SK-N-MC (cell line): Measurements from ENCODE around the gene PAIP1.
"Not testable (repeated sequence)": the region's sequence is repeated elsewhere in the genome, so short reads cannot be mapped to it uniquely, and the experiment has no call there.

Experiments
- DNase-seq: peaks from one replicate; pipeline ENCODE4 v3.0.0-alpha.2; 2011; ENCODE audit warnings: low read depth, low spot score
- H3K27ac ChIP-seq: fragments of 200-600 bp; sonication (generic); 2 replicates; pipeline ENCODE4 v1.5.1; 2016; ENCODE audit warnings: mixed run types
- H3K36me3 ChIP-seq: fragments of 200-600 bp; sonication (generic); 2 replicates; pipeline ENCODE4 v1.6.1; 2017; ENCODE audit warnings: antibody characterized with exemption, low read length, mixed read lengths; ENCODE audit not compliant: insufficient read depth
- H3K4me3 ChIP-seq: fragments of 200-600 bp; sonication (generic); 2 replicates; pipeline ENCODE4 v1.5.1; 2016
- H3K9ac ChIP-seq: fragments of 200-600 bp; sonication (generic); 2 replicates; pipeline ENCODE4 v1.8.0; 2017; ENCODE audit warnings: mixed run types, mixed read lengths; ENCODE audit not compliant: insufficient read length
- H3K9me3 ChIP-seq: fragments of 200-600 bp; sonication (generic); 2 replicates; pipeline ENCODE4 v1.6.1; 2017; ENCODE audit warnings: low read depth, mild to moderate bottlenecking, antibody characterized with exemption, low read length, moderate library complexity, mixed read lengths
- EZH2 ChIP-seq: fragments of 200-600 bp; sonication (generic); IDR thresholded peaks from one replicate; pipeline ENCODE4 v1.6.1; 2017; ENCODE audit warnings: antibody characterized with exemption
- FOXP2 ChIP-seq: optimal IDR thresholded peaks from 2 replicates; pipeline ENCODE3; 2011; ENCODE audit warnings: mild to moderate bottlenecking, moderate library complexity; ENCODE audit not compliant: insufficient read depth; ENCODE audit errors: extremely low read length, control extremely low read depth
- POLR2AphosphoS5 ChIP-seq: IDR thresholded peaks from 2 replicates; pipeline ENCODE4 v1.6.1; 2012; ENCODE audit warnings: mild to moderate bottlenecking, low read depth, low read length, borderline replicate concordance

Gene PAIP1

DNA sequence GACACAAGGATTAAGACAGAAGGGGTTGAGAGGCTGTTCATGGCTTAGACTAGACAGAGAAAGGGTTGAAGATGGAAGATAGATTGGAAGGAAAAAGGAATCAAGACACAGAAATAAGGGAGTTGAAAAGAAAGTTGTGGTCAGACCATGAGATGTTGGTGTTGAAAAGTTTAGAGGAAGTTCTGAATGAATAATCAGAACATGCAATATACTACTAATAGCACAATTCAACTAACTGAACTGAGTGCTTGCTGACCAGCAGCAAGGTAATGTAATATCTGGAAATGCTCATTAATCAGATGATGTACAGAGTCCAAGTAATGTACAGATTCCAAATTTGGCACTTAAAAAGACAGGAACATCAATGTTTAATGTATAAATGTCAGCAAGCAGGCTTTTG, 35.5 kb upstream of the PAIP1 start:
- Histone ChIP-seq H3K27ac (no peak overlapping the region), H3K9me3 (no peaks in the 10 kb centered on the region), H3K4me3 (no peak overlapping the region), H3K9ac (no peak overlapping the region), H3K36me3 (no peaks in the 10 kb centered on the region)
- DNase-seq, result no peak
- TF ChIP-seq POLR2AphosphoS5 (no peak), FOXP2 (no peak), EZH2 (no peak)

DNA sequence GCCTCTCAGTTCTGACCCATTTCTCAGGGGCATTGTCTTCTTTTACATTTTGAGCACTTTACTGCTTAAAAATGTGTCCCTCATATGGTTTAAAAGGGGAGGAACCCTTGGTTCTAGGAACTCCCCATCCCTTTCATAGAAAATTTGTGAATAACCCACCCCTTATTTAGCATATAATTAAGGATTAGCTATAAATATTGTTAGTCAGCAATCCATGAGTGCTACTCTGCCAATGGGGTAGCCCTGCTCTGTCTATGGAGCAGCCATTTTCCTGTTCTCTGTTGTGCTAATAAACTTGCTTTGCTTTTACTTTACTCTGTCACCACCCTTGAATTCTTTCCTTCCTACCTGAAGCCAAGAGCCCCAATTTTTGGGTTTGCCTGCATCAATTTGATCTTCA, 33.8 kb upstream of the PAIP1 start:
- no peak overlapping the region for H3K4me3 ChIP-seq
- no peaks in the 10 kb centered on the region for H3K9me3 ChIP-seq
- no peak overlapping the region for H3K27ac ChIP-seq
- no peak for DNase-seq
- no peak overlapping the region for H3K9ac ChIP-seq
- TF ChIP-seq EZH2, result no peak
- no peak for TF ChIP-seq POLR2AphosphoS5
- TF ChIP-seq FOXP2, result no peak
- H3K36me3 ChIP-seq, result no peaks in the 10 kb centered on the region

DNA sequence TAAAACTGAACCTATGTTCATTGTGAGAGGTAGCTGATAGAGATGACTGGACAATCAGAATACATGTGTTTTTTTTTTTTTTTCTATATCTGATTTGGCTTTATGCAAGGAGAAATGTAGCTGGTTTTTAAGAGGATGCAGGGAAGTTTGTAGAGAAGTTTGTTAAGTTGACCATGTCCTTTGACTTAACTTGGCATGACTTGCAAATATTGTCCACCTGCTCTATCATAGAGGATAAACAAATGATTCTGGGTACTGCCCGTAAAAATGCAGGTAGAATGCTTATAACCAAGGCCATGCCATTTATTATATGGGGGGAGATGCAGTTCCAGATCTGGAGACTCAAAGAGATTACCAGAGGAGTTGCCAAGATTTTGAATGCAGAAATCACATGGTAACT, 32.4 kb upstream of the PAIP1 start:
- Histone ChIP-seq H3K27ac (no peak overlapping the region), H3K36me3 (no peaks in the 10 kb centered on the region), H3K4me3 (no peak overlapping the region), H3K9ac (no peak overlapping the region), H3K9me3 (no peaks in the 10 kb centered on the region)
- TF ChIP-seq FOXP2 (no peak), EZH2 (no peak), POLR2AphosphoS5 (no peak)
- DNase-seq, result no peak

DNA sequence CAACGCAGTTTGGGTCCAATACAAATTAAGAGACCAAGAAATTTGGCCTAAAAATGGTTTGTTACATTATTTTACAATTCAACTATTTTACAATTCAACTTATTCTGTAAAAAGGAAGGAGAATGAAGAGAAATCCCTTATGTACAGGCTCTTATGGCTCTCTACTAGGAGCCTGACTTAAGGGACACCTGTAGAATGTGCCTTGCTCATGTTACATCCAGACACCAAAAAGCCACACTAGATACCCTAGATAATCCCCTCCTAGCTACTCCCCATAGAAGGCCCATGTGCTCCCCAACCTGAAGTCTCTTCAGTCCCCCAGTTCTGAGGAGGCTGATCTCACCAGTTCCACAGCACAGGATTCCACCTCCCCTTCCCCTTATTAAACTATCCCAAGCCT, 32.0 kb upstream of the PAIP1 start:
- Histone ChIP-seq H3K4me3 (no peak overlapping the region), H3K9me3 (no peaks in the 10 kb centered on the region)
- TF ChIP-seq FOXP2 (no peak), EZH2 (no peak), POLR2AphosphoS5 (no peak)

DNA sequence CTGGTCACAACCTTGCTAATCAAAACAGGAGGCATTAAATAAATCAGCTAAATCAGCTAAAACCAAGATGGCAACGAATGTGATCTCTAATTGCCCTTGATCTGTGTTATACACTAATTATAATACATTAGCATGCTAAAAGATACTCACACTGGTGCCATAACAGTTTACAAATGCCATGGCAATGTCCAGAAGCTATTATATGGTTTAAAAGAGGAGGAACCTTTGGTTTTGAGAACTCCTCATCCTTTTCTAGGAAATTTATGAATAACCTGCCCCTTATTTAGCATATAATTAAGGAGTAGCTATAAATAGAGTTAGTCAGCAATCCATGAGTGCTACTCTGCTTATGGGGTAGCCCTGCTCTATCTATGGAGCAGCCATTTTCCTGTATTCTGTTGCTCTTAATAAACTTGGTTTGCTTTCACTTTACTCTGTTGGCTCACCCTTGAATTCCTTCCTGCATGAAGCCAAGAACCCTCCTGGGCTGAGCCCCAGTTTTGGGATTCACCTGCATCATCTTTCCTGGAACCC, 27.4 kb upstream of the PAIP1 start:
- H3K9ac ChIP-seq, result no peak overlapping the region
- no peak overlapping the region for H3K27ac ChIP-seq
- no peaks in the 10 kb centered on the region for H3K36me3 ChIP-seq
- no peak for DNase-seq
- no peak overlapping the region for H3K4me3 ChIP-seq
- TF ChIP-seq FOXP2, result no peak
- TF ChIP-seq POLR2AphosphoS5, result no peak
- TF ChIP-seq EZH2, result no peak
- no peaks in the 10 kb centered on the region for H3K9me3 ChIP-seq

More for the DNA sequence above, 32.0 kb upstream of the PAIP1 start:
- no peak for DNase-seq
- Histone ChIP-seq H3K36me3 (no peaks in the 10 kb centered on the region), H3K27ac (no peak overlapping the region), H3K9ac (no peak overlapping the region)

DNA sequence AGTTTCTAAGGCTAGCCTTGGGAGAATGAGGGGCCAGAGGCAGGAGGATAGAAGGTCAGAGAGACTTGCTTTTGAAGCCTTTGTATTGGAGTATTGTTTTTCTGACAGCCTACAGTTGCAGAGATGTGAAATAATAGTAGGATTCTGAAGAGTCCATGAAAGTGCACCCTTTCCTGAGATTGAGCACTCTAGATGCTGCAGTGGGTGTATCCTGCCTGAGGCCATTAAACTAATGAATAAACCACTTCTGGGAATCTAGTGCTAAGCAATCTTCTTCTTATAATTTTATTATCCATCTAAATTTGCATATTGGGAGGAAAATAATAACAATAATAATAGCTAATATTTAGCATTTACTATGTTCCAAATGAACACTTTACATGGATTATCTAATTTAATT, 26.8 kb upstream of the PAIP1 start:
- no peak for TF ChIP-seq EZH2
- TF ChIP-seq FOXP2, result no peak
- Histone ChIP-seq H3K9me3 (no peaks in the 10 kb centered on the region), H3K9ac (no peak overlapping the region), H3K36me3 (no peaks in the 10 kb centered on the region), H3K4me3 (no peak overlapping the region), H3K27ac (no peak overlapping the region)
- no peak for DNase-seq

DNA sequence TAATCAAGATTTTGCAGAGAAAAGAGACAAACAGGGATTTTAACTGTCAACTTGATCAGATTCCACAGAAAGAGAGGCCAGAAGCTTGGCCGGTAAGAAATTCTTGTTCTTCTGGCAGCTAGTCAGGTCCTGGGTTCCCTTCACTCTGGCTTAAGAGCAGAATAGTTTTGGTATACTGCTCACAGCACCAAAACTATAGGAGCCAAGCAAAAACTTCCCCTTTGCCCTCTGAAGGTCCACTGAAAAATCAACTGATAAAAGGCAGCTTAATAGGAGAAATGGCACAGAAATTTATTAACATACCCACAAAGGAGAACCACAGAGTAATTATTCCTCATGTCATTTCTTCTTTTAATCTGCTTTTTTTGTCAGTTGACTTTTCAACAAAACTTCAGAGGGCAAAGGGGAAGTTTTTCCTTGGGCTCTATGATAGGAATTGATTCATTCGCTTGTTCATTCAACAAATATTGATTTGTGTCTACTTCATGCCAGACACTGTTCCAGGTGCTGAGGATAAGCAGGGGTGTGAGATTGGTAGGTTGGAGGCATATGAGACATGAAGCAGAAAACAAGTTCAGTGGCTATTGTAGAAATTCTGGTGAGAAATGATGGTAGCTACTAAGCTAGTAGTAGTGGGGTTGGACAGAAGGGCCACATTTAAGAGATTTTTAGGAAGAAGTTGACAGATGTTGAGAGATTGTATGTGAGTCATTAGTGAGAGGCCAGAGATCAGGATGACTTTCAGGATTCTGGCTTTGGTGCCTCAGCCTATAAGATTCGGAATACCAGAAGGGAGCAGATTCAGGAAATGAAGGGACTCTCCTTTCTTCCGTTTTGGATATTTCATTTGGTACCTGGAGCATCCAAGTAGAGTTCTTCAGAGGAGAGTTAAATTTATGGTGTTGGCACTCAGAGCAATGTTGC, 25.5 kb upstream of the PAIP1 start:
- Histone ChIP-seq H3K9ac (no peak overlapping the region), H3K9me3 (no peaks in the 10 kb centered on the region), H3K36me3 (no peaks in the 10 kb centered on the region), H3K27ac (no peak overlapping the region), H3K4me3 (no peak overlapping the region)
- no peak for DNase-seq
- TF ChIP-seq EZH2, result no peak
- TF ChIP-seq POLR2AphosphoS5, result no peak
- TF ChIP-seq FOXP2, result no peak

DNA sequence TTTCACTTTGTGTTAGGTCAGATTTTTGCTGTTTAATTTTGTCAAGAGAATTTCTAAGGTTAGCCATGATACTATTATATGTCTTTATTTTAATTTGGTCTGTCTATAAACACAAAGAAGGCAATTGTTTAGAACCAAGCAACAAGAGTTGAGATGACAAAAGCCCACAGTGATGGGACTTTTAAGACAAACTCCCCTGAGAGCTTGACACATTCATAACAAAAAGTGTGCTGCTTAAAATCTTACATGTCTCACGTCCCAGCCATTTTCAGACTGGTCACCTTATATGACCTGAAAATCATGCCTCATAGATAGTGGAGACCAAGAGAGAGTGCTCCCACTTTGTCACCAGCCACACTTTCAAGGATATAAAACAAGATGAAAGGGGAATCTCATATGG, 24.5 kb upstream of the PAIP1 start:
- Histone ChIP-seq H3K9ac (no peak overlapping the region), H3K4me3 (no peak overlapping the region), H3K27ac (no peak overlapping the region), H3K36me3 (no peaks in the 10 kb centered on the region), H3K9me3 (peaks cover 1% of the 10 kb centered on the region; the same call in 1 of the 2 replicates)
- TF ChIP-seq FOXP2, result no peak
- TF ChIP-seq POLR2AphosphoS5, result no peak
- no peak for TF ChIP-seq EZH2
- no peak for DNase-seq

DNA sequence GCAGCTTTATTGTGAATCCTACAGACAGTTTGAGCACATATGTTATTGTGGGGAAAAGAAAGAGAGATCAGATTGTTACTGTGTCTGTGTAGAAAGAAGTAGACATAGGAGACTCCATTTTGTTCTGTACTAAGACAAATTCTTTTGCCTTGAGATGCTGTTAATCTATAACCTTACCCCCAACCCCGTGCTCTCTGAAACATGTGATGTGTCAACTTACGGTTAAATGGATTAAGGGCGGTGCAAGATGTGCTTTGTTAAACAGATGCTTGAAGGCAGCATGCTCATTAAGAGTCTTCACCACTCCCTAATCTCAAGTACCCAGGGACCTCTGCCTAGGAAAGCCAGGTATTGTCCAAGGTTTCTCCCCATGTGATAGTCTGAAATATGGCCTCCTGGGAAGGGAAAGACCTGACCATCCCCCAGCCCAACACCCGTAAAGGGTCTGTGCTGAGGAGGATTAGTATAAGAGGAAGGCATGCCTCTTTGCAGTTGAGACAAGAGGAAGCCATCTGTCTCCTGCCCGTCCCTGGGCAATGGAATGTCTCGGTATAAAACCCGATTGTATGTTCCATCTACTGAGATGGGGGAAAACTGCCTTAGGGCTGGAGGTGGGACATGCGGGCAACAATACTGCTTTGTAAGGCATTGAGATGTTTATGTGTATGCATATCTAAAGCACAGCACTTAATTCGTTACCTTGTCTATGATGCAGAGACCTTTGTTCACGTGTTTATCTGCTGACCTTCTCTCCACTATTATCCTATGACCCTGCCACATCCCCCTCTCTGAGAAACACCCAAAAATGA, 23.7 kb upstream of the PAIP1 start:
- H3K27ac ChIP-seq, H3K36me3 ChIP-seq, H3K9ac ChIP-seq: not testable (repeated sequence)

More for the DNA sequence above, 23.7 kb upstream of the PAIP1 start:
- H3K4me3 ChIP-seq, DNase-seq, H3K9me3 ChIP-seq: not testable (repeated sequence)
